Measurements from ENCODE around the gene MCHR1. TPM values are rescaled to one million over a fixed set of nuclear protein-coding genes. Genes with fewer than 3 reads are reported as not detected.

The MCHR1 gene
- not detected for polyA plus RNA-seq

GRCh38 chr22:40679249-40679963 lies at the start of gene MCHR1:
Gene MCHR1 (plus strand): TSS chr22:40679484. CDS start chr22:40679653, 169 bp downstream.
- Mint-ChIP-seq H3K9me3 (no peaks in the 10 kb centered on the region), H3K36me3 (no peaks in the 10 kb centered on the region), H3K4me3 (no peak within 1 kb of the TSS)

DNA sequence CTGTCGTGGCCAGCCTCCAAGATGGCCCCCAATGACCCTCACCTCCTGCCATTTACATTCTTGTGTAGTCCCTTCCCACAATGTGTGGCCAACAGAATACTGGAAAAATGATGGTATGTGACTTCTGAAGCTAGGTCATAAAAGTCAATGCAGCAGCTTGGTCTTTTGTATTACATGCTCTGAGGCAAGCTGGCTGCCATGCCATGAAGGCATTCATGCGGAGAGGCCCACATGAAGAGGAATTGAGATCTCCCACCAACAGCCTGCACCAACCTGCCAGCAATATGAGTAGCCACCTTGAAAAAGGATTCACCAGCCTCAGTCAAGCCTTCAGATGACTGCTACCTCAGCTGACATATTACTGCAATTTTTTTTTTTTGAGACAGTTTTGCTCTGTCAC lies 47.4 kb upstream of the MCHR1 start:
- Mint-ChIP-seq H3K4me1 (peaks cover 60 to 82% of the 10 kb centered on the region in 2 donors), H3K9me3 (no peaks in the 10 kb centered on the region), H3K27ac (peak overlapping the region in 4 of 6 donors; percentile 3 to 46 (median 23))

More at GRCh38 chr22:40679249-40679963, at the start of gene MCHR1:
- no peak for DNase-seq
- no peak within 1 kb of the TSS for H3K27ac Mint-ChIP-seq
- peaks cover 0 to 4% of the 10 kb centered on the region in 2 donors for H3K4me1 Mint-ChIP-seq
- peaks cover 3 to 8% (median 7%) of the 10 kb centered on the region in 3 donors for H3K27me3 Mint-ChIP-seq (ENCODE audit: low read depth in 3 of 3)

DNA sequence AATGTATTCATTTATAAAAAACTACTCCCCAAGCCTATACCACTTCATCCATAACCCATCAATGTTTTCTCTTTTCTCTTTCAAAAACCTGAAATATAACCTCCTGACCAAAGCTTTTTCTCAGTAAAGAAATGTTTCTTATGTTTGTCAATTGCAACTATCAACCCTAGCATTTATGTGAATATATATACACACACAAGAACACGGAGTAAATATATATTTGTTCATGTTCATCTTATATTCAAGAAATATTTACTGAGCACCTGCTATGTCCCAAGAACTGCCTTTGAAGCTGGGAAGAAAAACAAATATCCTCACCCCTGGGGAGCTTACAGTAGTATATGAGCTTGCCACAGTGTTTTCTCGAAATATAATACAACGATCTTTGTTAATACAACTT lies 46.2 kb upstream of the MCHR1 start:
- H3K27me3 Mint-ChIP-seq (ENCODE audit: low read depth in 3 of 3), result peaks cover 6 to 16% (median 10%) of the 10 kb centered on the region in 3 donors
- no peak overlapping the region for H3K4me3 Mint-ChIP-seq
- peaks cover 57 to 82% of the 10 kb centered on the region in 2 donors for H3K4me1 Mint-ChIP-seq
- H3K36me3 Mint-ChIP-seq, result no peaks in the 10 kb centered on the region
- H3K9me3 Mint-ChIP-seq, result no peaks in the 10 kb centered on the region
- no peak for DNase-seq
- H3K27ac Mint-ChIP-seq, result peak overlapping the region in 1 of 6 donors; percentile 18

More for the DNA sequence above, 47.4 kb upstream of the MCHR1 start:
- DNase-seq, result no peak
- Mint-ChIP-seq H3K27me3 (ENCODE audit: low read depth in 3 of 3) (peaks cover 6 to 14% (median 10%) of the 10 kb centered on the region in 3 donors), H3K4me3 (no peak overlapping the region), H3K36me3 (no peaks in the 10 kb centered on the region)

DNA sequence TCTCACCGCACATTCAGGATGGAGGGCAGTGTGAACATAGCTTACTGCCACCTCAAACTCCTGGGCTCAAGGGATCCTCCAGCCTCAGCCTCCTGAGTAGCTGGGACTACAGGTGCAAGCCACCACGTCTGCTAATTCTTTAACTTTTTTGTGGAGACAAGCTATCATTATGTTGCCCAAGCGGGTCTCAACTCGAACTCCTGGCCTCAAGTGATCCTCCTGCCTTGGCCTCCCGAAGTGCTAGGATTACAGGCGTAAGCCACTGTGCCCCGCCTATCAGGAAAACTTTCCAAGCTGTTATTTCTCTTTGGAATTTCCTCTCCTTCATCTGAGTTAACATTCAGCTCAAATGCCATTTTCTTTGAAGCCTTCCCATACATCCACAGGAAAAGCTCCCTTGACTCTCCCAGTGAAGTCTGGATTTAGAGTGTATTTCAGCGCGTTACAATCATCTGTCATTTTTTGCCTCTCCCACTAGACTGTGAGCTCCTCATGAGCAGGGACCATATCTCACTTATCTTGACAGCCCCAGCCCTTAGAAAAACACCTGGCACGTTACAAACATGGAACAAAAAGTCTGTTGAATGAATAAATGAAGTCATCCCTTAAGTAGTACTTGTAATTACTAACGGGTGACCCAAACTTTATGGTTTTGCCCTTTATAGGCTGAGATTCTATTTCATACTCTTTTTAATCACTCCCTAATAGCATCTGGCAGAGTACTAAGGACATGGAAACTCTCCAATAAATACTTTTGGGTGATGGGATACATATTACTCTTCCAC lies 45.0 kb upstream of the MCHR1 start:
- peak overlapping the region; percentile 86 to 92 (median 89) for H3K4me3 Mint-ChIP-seq
- H3K4me1 Mint-ChIP-seq, result peaks cover 49 to 74% of the 10 kb centered on the region in 2 donors
- no peak for DNase-seq
- H3K27me3 Mint-ChIP-seq (ENCODE audit: low read depth in 3 of 3), result peaks cover 6 to 16% (median 10%) of the 10 kb centered on the region in 3 donors
- peak overlapping the region in 2 of 6 donors; percentile 14 to 82 for H3K27ac Mint-ChIP-seq
- no peaks in the 10 kb centered on the region for H3K36me3 Mint-ChIP-seq
- no peaks in the 10 kb centered on the region for H3K9me3 Mint-ChIP-seq

DNA sequence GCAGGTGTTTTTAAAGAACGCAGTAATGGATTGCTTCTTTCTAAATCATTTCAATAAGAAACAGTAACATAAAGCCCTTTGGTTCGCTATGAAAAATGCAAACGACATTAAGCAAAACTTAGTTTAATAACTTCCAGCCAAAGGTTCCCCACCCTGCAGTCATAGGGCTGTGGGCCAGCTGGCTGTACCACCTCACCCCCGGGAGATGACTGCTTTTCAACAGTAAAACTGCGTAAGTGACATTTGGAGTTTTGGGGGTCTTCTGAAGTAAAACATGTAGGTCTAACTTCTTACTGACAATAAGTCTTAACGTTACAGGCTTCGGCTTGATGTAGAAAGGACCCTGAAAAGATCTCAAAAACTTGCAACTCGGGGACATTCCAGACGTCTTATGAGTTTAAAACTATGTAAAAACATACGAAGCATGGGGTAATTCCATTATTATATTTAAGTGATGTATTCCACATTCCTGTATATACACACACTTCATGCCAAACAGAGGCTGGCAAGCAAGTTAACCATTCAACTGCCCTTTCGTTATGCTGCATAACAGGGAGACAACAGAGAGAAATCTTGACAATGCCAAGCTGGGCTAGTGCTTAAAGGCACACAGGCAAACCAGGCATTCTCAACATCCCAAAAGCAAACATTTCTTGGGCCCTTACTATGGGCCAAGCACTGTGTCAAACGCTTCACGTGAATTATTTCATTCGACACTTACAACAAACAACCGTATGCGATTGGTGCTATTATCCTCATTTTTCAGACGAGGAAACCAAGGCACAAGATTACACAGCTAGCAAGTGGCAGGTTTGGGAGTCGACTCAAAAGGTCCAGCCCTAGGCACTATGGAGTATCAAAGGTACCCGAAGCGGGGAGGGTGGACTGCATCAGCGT lies 44.0 kb upstream of the MCHR1 start:
- Mint-ChIP-seq H3K27ac (peak overlapping the region; percentile 69 to 96 (median 83)), H3K4me1 (peaks cover 47 to 67% of the 10 kb centered on the region in 2 donors), H3K4me3 (peak overlapping the region; percentile 86 to 92 (median 89)), H3K27me3 (ENCODE audit: low read depth in 3 of 3) (peaks cover 6 to 16% (median 10%) of the 10 kb centered on the region in 3 donors), H3K36me3 (no peaks in the 10 kb centered on the region), H3K9me3 (no peaks in the 10 kb centered on the region)
- peak in 1 of 3 donors; percentile 3 for DNase-seq

- Mint-ChIP-seq H3K36me3 (no peaks in the 10 kb centered on the region), H3K4me1 (peaks cover 47 to 63% of the 10 kb centered on the region in 2 donors), H3K27ac (peak overlapping the region; percentile 69 to 96 (median 83)), H3K4me3 (peak overlapping the region; percentile 89 to 96 (median 92)), H3K27me3 (ENCODE audit: low read depth in 3 of 3) (peaks cover 6 to 15% (median 10%) of the 10 kb centered on the region in 3 donors), H3K9me3 (no peaks in the 10 kb centered on the region)
- DNase-seq, result peak in 1 of 3 donors; percentile 6
These were observed 43.3 kb upstream of the MCHR1 start for GRCh38 chr22:40635940-40636379.

DNA sequence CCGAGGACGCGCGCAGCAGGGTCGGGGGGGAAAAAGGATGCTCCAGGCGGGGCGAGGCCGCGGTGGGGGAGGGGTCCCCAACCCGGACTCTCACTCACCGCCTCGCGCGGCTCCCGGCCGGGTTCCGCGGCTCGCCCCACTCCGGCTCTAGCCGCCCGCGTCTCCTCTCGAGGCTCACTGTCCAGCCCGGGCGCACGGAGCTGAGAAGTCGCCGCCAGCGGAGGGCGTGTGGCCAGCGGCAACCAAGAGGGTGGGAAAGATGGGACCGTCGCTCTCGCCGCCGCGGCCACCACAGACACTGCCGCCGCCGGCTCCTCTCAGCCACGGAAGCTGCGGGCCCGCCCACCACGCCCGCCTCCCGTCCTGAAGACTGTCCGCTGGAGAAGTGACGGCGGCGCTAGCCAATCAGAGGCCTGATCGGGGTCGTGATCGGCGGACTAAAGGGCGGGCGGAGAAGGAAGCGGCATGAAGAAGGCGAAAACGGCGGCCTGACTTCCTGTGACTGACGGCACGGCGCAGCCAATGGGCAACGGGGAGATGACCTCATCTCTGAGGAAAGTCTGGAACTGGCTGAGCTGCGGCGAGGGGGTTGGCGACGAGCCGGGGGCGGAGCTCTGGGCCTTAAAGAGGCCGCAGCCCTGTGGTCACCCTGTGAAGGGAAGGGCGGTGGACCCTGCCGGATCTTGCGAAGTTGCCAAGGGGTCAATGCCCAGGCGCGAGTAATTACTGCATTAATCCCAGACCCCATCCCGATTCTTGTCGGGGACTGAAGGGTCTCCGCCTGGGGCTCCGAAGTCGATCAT lies 42.7 kb upstream of the MCHR1 start, which contains the start of gene MRTFA:
Gene MRTFA (minus strand): TSS at position 340 of the 803 bp plus-strand sequence.
- Mint-ChIP-seq H3K9me3 (no peaks in the 10 kb centered on the region), H3K27me3 (ENCODE audit: low read depth in 3 of 3) (peaks cover 6 to 16% (median 10%) of the 10 kb centered on the region in 3 donors), H3K36me3 (no peaks in the 10 kb centered on the region), H3K4me1 (peaks cover 42 to 57% of the 10 kb centered on the region in 2 donors), H3K27ac (peak within 1 kb of the TSS; percentile 91 to 96 (median 95)), H3K4me3 (peak within 1 kb of the TSS; percentile 90 to 96 (median 92))
- peak; percentile 99 for DNase-seq

DNA sequence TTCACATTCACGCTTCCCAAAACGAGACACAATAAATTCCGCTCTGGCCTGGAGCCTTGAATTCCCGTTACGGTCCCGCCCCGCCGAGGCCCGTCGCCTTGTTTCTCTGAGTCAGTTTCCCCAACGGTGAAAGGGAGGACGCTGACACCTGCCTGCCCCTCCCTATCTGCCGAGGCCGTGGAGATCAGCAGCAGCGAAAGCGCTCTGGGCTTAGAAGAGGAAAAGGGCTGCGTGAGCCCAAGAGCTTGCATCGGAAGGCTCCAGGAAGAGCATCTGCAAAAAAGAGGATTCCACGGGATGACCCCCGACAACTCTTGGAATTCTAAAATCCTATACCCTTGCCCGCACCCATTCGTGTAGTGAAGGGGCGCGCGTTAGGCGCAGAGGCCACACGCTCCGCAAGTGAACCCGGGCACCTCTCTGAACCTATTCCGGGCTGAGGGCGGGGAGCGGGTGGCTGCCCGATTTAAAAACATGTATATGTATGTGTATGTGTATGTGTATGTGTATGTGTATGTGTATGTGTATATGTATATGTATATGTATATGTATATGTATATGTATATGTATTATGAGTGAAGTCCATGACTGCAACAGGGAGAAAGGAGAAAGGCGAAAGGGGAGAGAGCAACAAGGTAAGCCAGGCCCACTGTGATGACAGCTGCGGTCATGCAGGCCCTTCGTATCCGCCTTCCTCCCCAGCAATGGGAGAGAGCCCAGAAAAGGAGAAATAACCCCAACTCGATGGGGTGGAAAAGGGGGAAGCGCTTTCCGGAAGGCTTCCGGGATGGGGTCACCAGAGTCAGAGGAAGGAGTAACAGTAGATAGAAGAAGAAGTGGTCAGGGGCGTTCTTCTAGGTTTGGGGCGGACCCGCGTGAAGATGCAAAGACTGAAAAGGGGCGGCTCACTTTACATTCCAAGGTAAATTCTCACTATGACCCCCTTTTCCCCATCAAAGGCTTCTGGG lies 41.8 kb upstream of the MCHR1 start:
- no peaks in the 10 kb centered on the region for H3K36me3 Mint-ChIP-seq
- no peaks in the 10 kb centered on the region for H3K9me3 Mint-ChIP-seq
- peak overlapping the region; percentile 91 to 96 (median 95) for H3K27ac Mint-ChIP-seq
- peaks cover 35 to 51% of the 10 kb centered on the region in 2 donors for H3K4me1 Mint-ChIP-seq
- peak overlapping the region; percentile 89 to 96 (median 92) for H3K4me3 Mint-ChIP-seq
- peak in 1 of 3 donors; percentile 1 for DNase-seq
- peaks cover 6 to 15% (median 10%) of the 10 kb centered on the region in 3 donors for H3K27me3 Mint-ChIP-seq (ENCODE audit: low read depth in 3 of 3)

DNA sequence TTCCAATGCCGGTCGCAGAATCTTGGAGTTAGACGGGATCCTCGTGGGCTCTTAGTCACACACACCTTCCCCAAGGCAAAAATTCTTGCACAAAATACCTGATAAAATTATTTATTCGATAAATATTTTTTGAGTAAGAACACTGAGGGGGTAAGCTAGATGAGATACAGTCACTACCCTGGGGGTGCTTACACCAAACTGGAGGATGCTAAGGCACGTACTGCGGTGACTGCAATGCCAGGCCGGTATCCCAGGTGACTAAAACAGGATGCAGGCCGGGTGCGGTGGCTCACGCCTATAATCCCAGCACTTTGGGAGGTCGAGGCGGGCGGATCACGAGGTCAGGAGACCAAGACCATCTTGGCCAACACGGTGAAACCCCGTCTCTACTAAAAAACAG lies 41.0 kb upstream of the MCHR1 start:
- peak overlapping the region in 4 of 5 donors; percentile 89 to 95 (median 91) for H3K4me3 Mint-ChIP-seq
- H3K36me3 Mint-ChIP-seq, result no peaks in the 10 kb centered on the region
- no peak for DNase-seq
- no peak overlapping the region for H3K27ac Mint-ChIP-seq
- peaks cover 6 to 15% (median 10%) of the 10 kb centered on the region in 3 donors for H3K27me3 Mint-ChIP-seq (ENCODE audit: low read depth in 3 of 3)
- H3K4me1 Mint-ChIP-seq, result peaks cover 29 to 44% of the 10 kb centered on the region in 2 donors
- H3K9me3 Mint-ChIP-seq, result no peaks in the 10 kb centered on the region

- Mint-ChIP-seq H3K27ac (no peak overlapping the region), H3K4me3 (no peak overlapping the region)
These were observed 38.0 kb upstream of the MCHR1 start for GRCh38 chr22:40641269-40641668.

GRCh38 chr22:40642316-40642715 lies 37.0 kb upstream of the MCHR1 start:
- H3K36me3 Mint-ChIP-seq, result no peaks in the 10 kb centered on the region
- no peak for DNase-seq
- H3K4me3 Mint-ChIP-seq, result no peak overlapping the region
- H3K9me3 Mint-ChIP-seq, result no peaks in the 10 kb centered on the region
- peaks cover 11 to 16% of the 10 kb centered on the region in 2 donors for H3K4me1 Mint-ChIP-seq
- H3K27me3 Mint-ChIP-seq (ENCODE audit: low read depth in 3 of 3), result peaks cover 0 to 3% (median 0%) of the 10 kb centered on the region in 3 donors
- no peak overlapping the region for H3K27ac Mint-ChIP-seq

More at GRCh38 chr22:40641269-40641668, 38.0 kb upstream of the MCHR1 start:
- H3K36me3 Mint-ChIP-seq, result no peaks in the 10 kb centered on the region
- H3K27me3 Mint-ChIP-seq (ENCODE audit: low read depth in 3 of 3), result peaks cover 5 to 11% (median 6%) of the 10 kb centered on the region in 3 donors
- no peaks in the 10 kb centered on the region for H3K9me3 Mint-ChIP-seq
- no peak for DNase-seq
- H3K4me1 Mint-ChIP-seq, result peaks cover 13 to 23% of the 10 kb centered on the region in 2 donors
